NCI-H2227 (cell line): Measurements from ENCODE around the gene EPHA3.

Experiments
- DNase-seq: peaks from one replicate; lab custom pipeline; 2025; ENCODE audit not compliant: unreplicated experiment; lab: John Stamatoyannopoulos, UW

Gene EPHA3

GRCh38 chr3:89107461-89108290 is at the start of gene EPHA3:
EPHA3 (plus strand) TSS chr3:89107621; CDS start chr3:89107749, 128 bp downstream.
- no peak for DNase-seq

- DNase-seq, result no peak
These were observed 49.0 kb upstream of the EPHA3 start for GRCh38 chr3:89058371-89058770.

- no peak for DNase-seq
These were observed 48.1 kb upstream of the EPHA3 start for GRCh38 chr3:89059211-89059925.

- DNase-seq, result no peak
These were observed 46.2 kb upstream of the EPHA3 start for GRCh38 chr3:89061259-89061658.

GRCh38 chr3:89067736-89068135 is 39.7 kb upstream of the EPHA3 start:
- no peak for DNase-seq

GRCh38 chr3:89072642-89073041 is 34.8 kb upstream of the EPHA3 start:
- no peak for DNase-seq

GRCh38 chr3:89079944-89080343 is 27.5 kb upstream of the EPHA3 start:
- no peak for DNase-seq

GRCh38 chr3:89087851-89088250 is 19.6 kb upstream of the EPHA3 start:
- no peak for DNase-seq

GRCh38 chr3:89098173-89098572 is 9.2 kb upstream of the EPHA3 start:
- no peak for DNase-seq

- peak; percentile 1 for DNase-seq
These were observed 8.3 kb upstream of the EPHA3 start for GRCh38 chr3:89098964-89099585.

GRCh38 chr3:89101251-89101650 is 6.2 kb upstream of the EPHA3 start:
- no peak for DNase-seq

GRCh38 chr3:89101921-89102320 is 5.5 kb upstream of the EPHA3 start:
- DNase-seq, result no peak

- DNase-seq, result no peak
These were observed 2.9 kb upstream of the EPHA3 start for GRCh38 chr3:89104499-89104898.

GRCh38 chr3:89105503-89105902 is 1.9 kb upstream of the EPHA3 start:
- no peak for DNase-seq

GRCh38 chr3:89108291-89108550 is 800 bp downstream of the EPHA3 start:
- no peak for DNase-seq

GRCh38 chr3:89113344-89113743 is 5.9 kb downstream of the EPHA3 start:
- DNase-seq, result no peak

- DNase-seq, result peak; percentile 6
These were observed 6.7 kb downstream of the EPHA3 start for GRCh38 chr3:89113893-89114840.

- DNase-seq, result no peak
These were observed 7.4 kb downstream of the EPHA3 start for GRCh38 chr3:89114841-89115223.

GRCh38 chr3:89116476-89116875 is 9.1 kb downstream of the EPHA3 start:
- no peak for DNase-seq

- no peak for DNase-seq
These were observed 30.6 kb downstream of the EPHA3 start for GRCh38 chr3:89138048-89138447.

- no peak for DNase-seq
These were observed 32.4 kb downstream of the EPHA3 start for GRCh38 chr3:89139870-89140269.
